ENCODE results near the gene SORCS3. TPM values are rescaled to one million over a fixed set of nuclear protein-coding genes. Genes with fewer than 3 reads are reported as not detected.

Gene SORCS3
- total and polyA plus RNA-seq, 2 experiments from 2014 or later, result not detected

DNA sequence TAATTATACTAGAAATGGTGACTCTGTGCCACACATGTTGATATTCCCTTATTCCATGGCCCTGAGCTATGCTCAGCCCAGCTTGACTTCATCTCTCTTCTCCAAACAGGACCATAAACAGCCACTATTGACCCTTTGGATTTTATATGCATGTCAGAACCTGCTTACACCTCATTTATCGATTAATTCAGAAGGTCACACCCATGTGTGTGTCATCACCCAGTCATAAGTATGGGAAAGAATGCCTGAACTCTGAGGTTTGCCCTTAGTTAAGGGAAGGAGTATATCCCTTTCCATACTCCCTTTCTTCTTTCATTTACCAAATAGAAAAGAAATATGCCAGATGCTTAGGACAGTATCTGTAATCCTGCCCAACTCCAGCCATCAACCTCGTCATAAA, 602.3 kb downstream of the SORCS3 start:
- H3K27ac ChIP-seq, result no peak overlapping the region
- H3F3A ChIP-seq (ENCODE audit: insufficient read depth), result no peaks in the 10 kb centered on the region
- DNase-seq, result no peak
- no peak overlapping the region for H2AFZ ChIP-seq
- no peak for TF ChIP-seq EZH2 (IDR thresholded peaks at IDR 0.05; ENCODE audit: insufficient read depth, poor library complexity, severe bottlenecking)
- no peak for TF ChIP-seq EZH2phosphoT487 (IDR thresholded peaks at IDR 0.05; ENCODE audit: insufficient read depth, low read depth)
- no peaks in the 10 kb centered on the region for H3K9me3 ChIP-seq (ENCODE audit: low read depth)
- H3K36me3 ChIP-seq (ENCODE audit: low read depth), result no peaks in the 10 kb centered on the region
- no peak overlapping the region for H3K4me2 ChIP-seq (ENCODE audit: unreplicated experiment)
- H3K79me2 ChIP-seq (ENCODE audit: insufficient read depth), result no peaks in the 10 kb centered on the region
- no peaks in the 10 kb centered on the region for H3K27me3 ChIP-seq (replicated peaks; ENCODE audit: insufficient read depth)
- H3K9me2 ChIP-seq (ENCODE audit: insufficient read depth), result no peaks in the 10 kb centered on the region
- WGBS, 2 experiments (ENCODE audit: low coverage in 1 of 2, low lambda C conversion rate in 2 of 2, missing lambda C conversion rate in 2 of 2), result 30 to 43% methylated on average over 2 of the region's 2 CpGs
- in situ Hi-C loops (cut with MboI), result no loop called here
- no peaks in the 10 kb centered on the region for H4K20me1 ChIP-seq (ENCODE audit: insufficient read depth)
- H3K4me3 ChIP-seq, result no peak overlapping the region
- H3K9ac ChIP-seq, result no peak overlapping the region
- no peaks in the 10 kb centered on the region for H3K4me1 ChIP-seq (ENCODE audit: insufficient read depth)

DNA sequence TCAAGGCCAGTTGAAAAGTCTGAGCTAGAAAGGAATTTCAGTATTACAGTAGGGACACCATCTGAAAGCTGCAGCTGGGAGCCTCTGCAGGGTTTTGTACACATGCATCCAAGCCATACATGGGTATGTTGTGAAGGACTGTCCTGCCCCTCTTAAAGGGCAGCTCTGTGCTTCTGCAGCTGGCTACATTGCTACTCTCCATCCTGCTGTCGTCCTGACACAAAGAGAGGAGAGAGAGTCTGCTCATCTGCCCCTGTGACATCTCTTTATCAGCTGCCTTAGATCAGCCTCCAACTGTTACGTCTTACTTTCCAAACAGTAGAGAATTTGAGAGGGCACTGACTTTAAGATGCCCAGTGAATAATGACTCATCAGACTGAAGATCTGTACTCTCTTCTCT, 602.7 kb downstream of the SORCS3 start:
- Histone ChIP-seq H3K27me3 (replicated peaks; ENCODE audit: insufficient read depth) (no peaks in the 10 kb centered on the region), H3K79me2 (ENCODE audit: insufficient read depth) (no peaks in the 10 kb centered on the region), H3K36me3 (ENCODE audit: low read depth) (no peaks in the 10 kb centered on the region), H3F3A (ENCODE audit: insufficient read depth) (no peaks in the 10 kb centered on the region), H3K9me2 (ENCODE audit: insufficient read depth) (no peaks in the 10 kb centered on the region), H3K4me1 (ENCODE audit: insufficient read depth) (no peaks in the 10 kb centered on the region), H3K4me3 (no peak overlapping the region), H4K20me1 (ENCODE audit: insufficient read depth) (no peaks in the 10 kb centered on the region), H3K4me2 (ENCODE audit: unreplicated experiment) (no peak overlapping the region), H3K27ac (no peak overlapping the region), H3K9me3 (ENCODE audit: low read depth) (no peaks in the 10 kb centered on the region), H2AFZ (no peak overlapping the region), H3K9ac (no peak overlapping the region)
- 25 to 27% methylated on average over 2 of the region's 2 CpGs for WGBS, 2 experiments (ENCODE audit: low coverage in 1 of 2, low lambda C conversion rate in 2 of 2, missing lambda C conversion rate in 2 of 2)
- in situ Hi-C loops (cut with MboI), result no loop called here
- DNase-seq, result no peak
- TF ChIP-seq EZH2phosphoT487 (IDR thresholded peaks at IDR 0.05; ENCODE audit: insufficient read depth, low read depth), result no peak
- TF ChIP-seq EZH2 (IDR thresholded peaks at IDR 0.05; ENCODE audit: insufficient read depth, poor library complexity, severe bottlenecking), result no peak

DNA sequence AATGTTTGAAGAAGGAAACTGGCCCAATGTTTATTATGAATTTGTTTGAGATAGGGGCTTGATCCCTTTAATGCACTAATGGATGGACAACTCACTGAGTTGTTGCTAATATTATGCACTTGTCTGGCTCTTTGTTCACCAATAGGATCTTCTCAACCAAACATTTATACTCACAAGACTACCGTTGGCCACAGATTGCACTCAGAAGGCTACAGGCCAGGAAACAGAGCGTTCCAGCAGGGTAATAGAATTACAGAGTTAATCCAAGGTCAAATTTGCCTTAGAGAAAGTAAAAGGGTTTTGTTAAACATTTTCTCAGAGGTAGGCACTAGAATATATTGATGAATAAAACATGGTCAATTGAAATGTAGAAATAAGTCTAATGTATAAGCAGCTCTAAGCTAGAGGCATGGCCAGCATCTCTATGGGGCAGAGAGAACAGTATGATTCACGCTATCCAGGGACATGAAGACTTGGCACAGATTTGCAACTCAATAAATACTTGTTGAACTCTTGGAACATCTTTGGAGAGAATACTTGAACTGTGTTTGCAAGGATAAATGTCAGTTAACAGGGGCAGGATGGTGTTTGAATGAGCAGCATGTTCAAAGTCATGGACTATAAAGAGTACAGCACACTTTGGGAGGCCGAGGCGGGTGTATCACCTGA, 606.9 kb downstream of the SORCS3 start:
- Histone ChIP-seq H2AFZ (no peak overlapping the region), H3K4me3 (no peak overlapping the region), H3K9ac (no peak overlapping the region), H3K27me3 (replicated peaks; ENCODE audit: insufficient read depth) (no peaks in the 10 kb centered on the region), H3K79me2 (ENCODE audit: insufficient read depth) (no peaks in the 10 kb centered on the region), H3F3A (ENCODE audit: insufficient read depth) (no peaks in the 10 kb centered on the region), H3K9me3 (ENCODE audit: low read depth) (no peaks in the 10 kb centered on the region), H4K20me1 (ENCODE audit: insufficient read depth) (no peaks in the 10 kb centered on the region), H3K4me1 (ENCODE audit: insufficient read depth) (no peaks in the 10 kb centered on the region), H3K4me2 (ENCODE audit: unreplicated experiment) (no peak overlapping the region), H3K36me3 (ENCODE audit: low read depth) (no peaks in the 10 kb centered on the region), H3K9me2 (ENCODE audit: insufficient read depth) (no peaks in the 10 kb centered on the region), H3K27ac (no peak overlapping the region)
- TF ChIP-seq EZH2phosphoT487 (IDR thresholded peaks at IDR 0.05; ENCODE audit: insufficient read depth, low read depth) (no peak), EZH2 (IDR thresholded peaks at IDR 0.05; ENCODE audit: insufficient read depth, poor library complexity, severe bottlenecking) (no peak)
- WGBS, 2 experiments (ENCODE audit: low coverage in 1 of 2, low lambda C conversion rate in 2 of 2, missing lambda C conversion rate in 2 of 2), result 9 to 17% methylated on average over 5 of the region's 5 CpGs
- in situ Hi-C loops (cut with MboI), result no loop called here
- no peak for DNase-seq

DNA sequence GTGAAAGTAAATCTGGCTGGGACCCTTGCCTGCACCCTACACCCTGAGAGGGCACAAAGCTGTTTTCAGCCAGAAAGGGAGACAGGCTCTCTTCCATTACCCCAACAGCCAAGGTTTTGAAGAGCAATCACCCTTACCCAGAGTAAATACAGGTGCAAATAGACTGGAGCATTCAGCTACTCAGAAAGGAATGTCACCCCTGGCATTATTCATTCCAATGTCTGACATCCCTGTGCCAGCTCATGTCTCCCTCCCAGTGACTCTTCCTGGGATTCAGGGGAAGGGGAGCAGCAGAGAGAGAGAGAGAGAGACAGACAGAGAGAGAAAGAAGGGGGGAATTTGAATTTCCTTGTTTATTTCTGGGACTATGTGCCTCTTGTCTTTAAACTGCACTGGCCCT, 611.8 kb downstream of the SORCS3 start:
- Histone ChIP-seq H2AFZ (no peak overlapping the region), H3K27ac (no peak overlapping the region), H3K79me2 (ENCODE audit: insufficient read depth) (no peaks in the 10 kb centered on the region), H4K20me1 (ENCODE audit: insufficient read depth) (no peaks in the 10 kb centered on the region), H3F3A (ENCODE audit: insufficient read depth) (no peaks in the 10 kb centered on the region), H3K36me3 (ENCODE audit: low read depth) (no peaks in the 10 kb centered on the region), H3K9me2 (ENCODE audit: insufficient read depth) (no peaks in the 10 kb centered on the region), H3K27me3 (replicated peaks; ENCODE audit: insufficient read depth) (no peaks in the 10 kb centered on the region), H3K4me2 (ENCODE audit: unreplicated experiment) (no peak overlapping the region), H3K4me1 (ENCODE audit: insufficient read depth) (no peaks in the 10 kb centered on the region), H3K9me3 (ENCODE audit: low read depth) (no peaks in the 10 kb centered on the region), H3K9ac (no peak overlapping the region), H3K4me3 (no peak overlapping the region)
- no peak for DNase-seq
- TF ChIP-seq EZH2phosphoT487 (IDR thresholded peaks at IDR 0.05; ENCODE audit: insufficient read depth, low read depth), result no peak
- no peak for TF ChIP-seq EZH2 (IDR thresholded peaks at IDR 0.05; ENCODE audit: insufficient read depth, poor library complexity, severe bottlenecking)
- in situ Hi-C loops (cut with MboI), result no loop called here
